GM18951 (cell line): ENCODE data around the gene CCDC148.
"Not testable (repeated sequence)": the region's sequence is repeated elsewhere in the genome, so short reads cannot be mapped to it uniquely, and the experiment has no call there.

Experiments
- POLR2A ChIP-seq: IDR thresholded peaks from 4 replicates; pipeline ENCODE4 v1.6.1; 2011; ENCODE audit warnings: mild to moderate bottlenecking; ENCODE audit not compliant: insufficient read length, insufficient read depth; ENCODE audit errors: extremely low read depth
- in situ Hi-C: fragments of 300-500 bp; cut with MboI; formaldehyde crosslinking; loops from one replicate; pipeline ENCODE4 v1.12.0; 2022; ENCODE audit warnings: low sequenced_read_pairs, mixed read lengths, inconsistent platforms; ENCODE audit not compliant: unreplicated experiment

CCDC148 gene

DNA sequence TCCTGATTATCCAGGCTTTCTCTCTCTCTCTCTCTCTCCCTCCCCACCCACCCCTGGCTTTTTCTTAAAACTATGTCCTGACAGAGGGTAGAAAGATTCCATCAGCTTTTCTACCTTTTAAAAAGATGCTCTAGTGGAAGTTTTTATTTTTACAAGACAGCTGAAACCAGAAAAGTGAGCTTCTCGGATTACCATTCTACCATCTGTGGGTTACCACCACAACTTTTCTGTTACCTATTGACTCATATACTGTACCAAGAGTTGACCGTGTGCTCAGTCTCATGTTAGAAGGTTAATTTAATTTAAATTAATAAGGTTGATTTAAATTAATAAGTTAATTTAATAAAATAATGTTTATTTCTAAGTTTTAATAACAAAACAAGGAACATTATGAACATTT is 217.3 kb downstream of the CCDC148 start:
- in situ Hi-C loops, result no loop called here
- no peak for TF ChIP-seq POLR2A

DNA sequence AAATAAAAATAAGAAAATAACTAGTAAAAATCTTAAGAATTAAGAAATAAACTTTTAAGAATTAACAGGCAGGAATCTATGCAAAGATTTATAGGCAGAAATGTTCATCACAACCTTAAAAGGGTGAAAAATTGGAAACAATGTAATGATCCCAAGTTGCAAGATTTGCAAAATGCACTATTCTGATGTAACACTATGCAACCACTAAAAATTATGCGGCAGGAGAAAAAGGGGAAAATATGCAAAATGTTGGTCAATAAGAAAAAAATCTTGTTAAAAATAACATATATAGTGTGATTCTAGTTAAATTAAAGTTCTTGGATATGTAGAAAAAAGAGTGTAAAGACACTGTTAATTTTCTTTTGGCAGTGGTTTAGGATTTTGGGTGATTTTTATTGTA is 222.1 kb downstream of the CCDC148 start:
- in situ Hi-C loops, result no loop called here
- no peak for TF ChIP-seq POLR2A

DNA sequence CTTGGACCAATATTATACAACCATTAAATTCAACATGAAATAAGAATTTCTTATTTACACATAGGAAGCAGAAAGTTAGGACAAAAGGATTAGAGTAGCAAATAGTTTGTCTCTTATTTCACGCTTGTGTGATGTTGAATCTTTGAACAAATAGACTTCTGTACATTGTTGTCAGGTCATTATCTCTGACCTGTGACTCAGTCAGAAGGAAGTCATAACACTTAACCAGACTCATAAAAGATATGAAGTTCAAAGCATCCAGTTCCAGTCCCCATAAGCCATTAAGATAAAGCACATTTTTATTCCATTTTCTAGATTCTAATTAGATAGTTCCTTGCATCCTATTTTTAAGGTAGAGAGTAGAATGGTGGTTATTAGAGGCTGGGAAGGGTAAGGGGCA is 224.1 kb downstream of the CCDC148 start:
- in situ Hi-C loops, result no loop called here

GRCh38 chr2:158228943-158229508 is 227.5 kb downstream of the CCDC148 start:
- no peak for TF ChIP-seq POLR2A
- in situ Hi-C loops, result no loop called here

More for the DNA sequence above, 224.1 kb downstream of the CCDC148 start:
- TF ChIP-seq POLR2A, result no peak

GRCh38 chr2:158223066-158223465 is 233.5 kb downstream of the CCDC148 start:
- in situ Hi-C loops, result not testable (repeated sequence)

GRCh38 chr2:158221063-158222020 is 235.2 kb downstream of the CCDC148 start:
- in situ Hi-C loops, result no loop called here
- no peak for TF ChIP-seq POLR2A

DNA sequence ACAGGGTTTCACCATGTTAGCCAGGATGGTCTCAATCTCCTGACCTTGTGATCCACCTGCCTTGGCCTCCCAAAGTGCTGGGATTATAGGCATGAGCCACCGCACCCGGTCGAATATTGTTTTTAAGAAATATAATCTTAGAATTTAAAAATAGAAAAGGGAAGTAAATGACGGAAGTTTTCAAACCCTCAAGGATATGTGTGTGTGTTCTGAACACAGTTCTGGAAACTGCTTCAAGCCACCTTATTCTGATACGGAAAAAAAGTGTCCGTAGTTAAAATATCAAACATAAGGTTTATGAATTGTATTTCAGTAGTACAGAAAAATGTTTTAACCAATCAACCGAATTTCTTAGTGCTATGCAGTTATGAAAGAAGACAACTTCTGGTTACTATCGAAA is 239.0 kb downstream of the CCDC148 start:
- TF ChIP-seq POLR2A, result no peak
- in situ Hi-C loops, result no loop called here

- in situ Hi-C loops, result no loop called here
- no peak for TF ChIP-seq POLR2A
Measured at GRCh38 chr2:158214431-158214830, 242.1 kb downstream of the CCDC148 start.

GRCh38 chr2:158213773-158214172 is 242.8 kb downstream of the CCDC148 start:
- in situ Hi-C loops, result no loop called here

DNA sequence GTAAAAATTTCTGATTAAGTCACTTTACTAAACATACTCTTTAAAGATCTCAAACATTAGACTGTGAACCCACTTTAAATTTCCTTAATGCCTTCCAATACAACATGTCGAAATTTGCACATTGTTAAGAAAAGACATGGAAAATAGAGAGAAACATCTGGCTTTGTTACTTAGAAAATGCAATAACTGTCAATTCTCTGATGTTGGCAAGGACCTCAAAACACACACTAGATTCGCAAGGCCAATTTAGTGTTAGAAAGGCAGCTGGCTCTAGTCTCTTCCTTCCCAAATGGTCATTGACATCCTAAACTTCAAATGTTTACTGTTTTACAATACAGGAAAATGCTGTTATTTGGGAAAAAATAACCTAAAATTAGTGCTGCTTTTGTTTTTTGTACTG is 244.3 kb downstream of the CCDC148 start:
- TF ChIP-seq POLR2A, result no peak
- in situ Hi-C loops, result no loop called here

More at GRCh38 chr2:158213773-158214172, 242.8 kb downstream of the CCDC148 start:
- TF ChIP-seq POLR2A, result no peak

DNA sequence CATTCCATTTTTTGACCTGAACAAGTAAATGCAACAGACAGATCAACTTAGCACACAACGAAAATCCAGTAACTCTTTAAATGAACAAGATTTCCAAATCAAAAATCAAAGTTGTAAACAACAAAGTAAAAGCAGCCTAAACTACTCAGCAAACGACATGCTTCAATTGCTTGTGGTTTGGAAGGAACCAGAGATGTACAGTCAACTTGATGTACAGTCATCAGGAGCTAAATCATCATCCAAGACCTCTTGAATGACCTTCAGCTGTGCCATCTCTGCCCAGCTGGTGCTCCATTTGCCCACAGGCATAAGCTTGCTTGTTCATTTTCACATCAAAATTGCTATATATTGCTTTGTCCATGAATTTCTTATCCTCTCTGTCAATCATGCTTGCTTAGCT is 245.1 kb downstream of the CCDC148 start:
- in situ Hi-C loops, result no loop called here
- TF ChIP-seq POLR2A, result no peak

DNA sequence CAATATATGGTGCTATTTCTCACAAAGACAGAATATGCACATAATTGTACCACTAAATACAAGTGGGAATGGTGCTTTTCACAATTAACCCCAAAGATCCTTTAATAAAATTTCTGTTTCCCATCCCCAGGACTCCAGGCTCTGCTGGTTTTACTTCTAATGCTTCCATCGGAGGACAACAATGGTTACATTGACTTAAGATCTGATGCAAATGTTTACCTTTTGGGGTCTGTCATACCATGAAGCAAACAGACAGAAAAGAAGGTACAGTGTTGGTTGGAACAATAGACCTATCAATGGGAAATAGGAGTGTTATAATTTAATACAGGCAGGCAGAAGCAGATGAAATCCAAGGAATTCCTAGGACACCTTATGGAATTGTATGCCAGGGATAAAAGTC is 249.2 kb downstream of the CCDC148 start:
- TF ChIP-seq POLR2A, result no peak
- in situ Hi-C loops, result no loop called here

DNA sequence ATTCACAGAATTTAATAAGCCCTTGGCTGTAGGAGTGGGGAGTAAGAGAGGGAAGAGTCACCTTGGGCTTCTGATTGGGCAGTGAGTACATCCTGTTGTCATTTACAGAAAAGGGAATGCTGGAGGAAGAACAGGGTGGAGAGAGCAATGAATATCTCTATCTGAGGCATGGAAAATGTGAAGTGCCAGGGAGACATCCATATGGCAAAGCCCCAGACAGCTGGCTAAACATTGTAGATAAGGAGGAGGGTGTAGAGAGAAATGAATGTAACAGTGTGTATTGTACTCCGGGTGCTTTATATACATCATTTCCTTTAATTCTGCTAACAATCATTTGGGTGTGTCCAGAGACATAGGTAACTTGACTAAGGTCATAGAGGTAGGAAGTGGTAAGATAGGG is 251.3 kb downstream of the CCDC148 start:
- no peak for TF ChIP-seq POLR2A
- in situ Hi-C loops, result no loop called here

GRCh38 chr2:158204741-158205165 is 251.8 kb downstream of the CCDC148 start:
- TF ChIP-seq POLR2A, result no peak
- in situ Hi-C loops, result no loop called here
